KG1 (cell line): ENCODE data around the gene MMP28.

ENCODE experiments used
- DNase-seq: peaks from one replicate; lab custom pipeline; 2025; lab: John Stamatoyannopoulos, UW

MMP28 gene

GRCh38 chr17:35797918-35798317, 2.5 kb upstream of the MMP28 start:
- DNase-seq, result no peak

GRCh38 chr17:35797370-35797769, 1.9 kb upstream of the MMP28 start:
- no peak for DNase-seq

- no peak for DNase-seq
Measured at GRCh38 chr17:35796942-35797341, 1.5 kb upstream of the MMP28 start.

GRCh38 chr17:35795871-35796265, 427 bp upstream of the MMP28 start:
- DNase-seq, result no peak

- DNase-seq, result no peak
Measured at GRCh38 chr17:35793257-35793656, 2.2 kb downstream of the MMP28 start.

GRCh38 chr17:35791681-35792350, 3.6 kb downstream of the MMP28 start:
- no peak for DNase-seq

GRCh38 chr17:35790841-35791240, 4.6 kb downstream of the MMP28 start:
- DNase-seq, result no peak

- DNase-seq, result no peak
Measured at GRCh38 chr17:35788477-35789368, 6.7 kb downstream of the MMP28 start.

- DNase-seq, result no peak
Measured at GRCh38 chr17:35786941-35787432, 8.5 kb downstream of the MMP28 start.

- DNase-seq, result no peak
Measured at GRCh38 chr17:35784895-35785294, 10.5 kb downstream of the MMP28 start.

GRCh38 chr17:35780950-35781349, 14.5 kb downstream of the MMP28 start:
- no peak for DNase-seq

- no peak for DNase-seq
Measured at GRCh38 chr17:35778641-35779196, 16.7 kb downstream of the MMP28 start.

GRCh38 chr17:35775583-35775982, 19.9 kb downstream of the MMP28 start:
- no peak for DNase-seq

- DNase-seq, result no peak
Measured at GRCh38 chr17:35775039-35775438, 20.4 kb downstream of the MMP28 start.

- DNase-seq, result no peak
Measured at GRCh38 chr17:35774499-35774898, 20.9 kb downstream of the MMP28 start.

GRCh38 chr17:35773679-35774425, 21.6 kb downstream of the MMP28 start:
- DNase-seq, result no peak

- DNase-seq, result no peak
Measured at GRCh38 chr17:35773129-35773528, 22.3 kb downstream of the MMP28 start.

- no peak for DNase-seq
Measured at GRCh38 chr17:35769895-35770486, 25.4 kb downstream of the MMP28 start.

GRCh38 chr17:35768797-35769196, 26.6 kb downstream of the MMP28 start:
- DNase-seq, result no peak

- DNase-seq, result no peak
Measured at GRCh38 chr17:35766903-35767510, 28.4 kb downstream of the MMP28 start.

GRCh38 chr17:35766489-35766877, 29.0 kb downstream of the MMP28 start:
- DNase-seq, result no peak
